ENCODE measurements around the gene C19orf44.
"Not testable (repeated sequence)": the region's sequence is repeated elsewhere in the genome, so short reads cannot be mapped to it uniquely, and the experiment has no call there.

Gene C19orf44

GRCh38 chr19:16541526-16542044, 45.4 kb downstream of the C19orf44 start:
- peak; percentile 65 for DNase-seq

DNA sequence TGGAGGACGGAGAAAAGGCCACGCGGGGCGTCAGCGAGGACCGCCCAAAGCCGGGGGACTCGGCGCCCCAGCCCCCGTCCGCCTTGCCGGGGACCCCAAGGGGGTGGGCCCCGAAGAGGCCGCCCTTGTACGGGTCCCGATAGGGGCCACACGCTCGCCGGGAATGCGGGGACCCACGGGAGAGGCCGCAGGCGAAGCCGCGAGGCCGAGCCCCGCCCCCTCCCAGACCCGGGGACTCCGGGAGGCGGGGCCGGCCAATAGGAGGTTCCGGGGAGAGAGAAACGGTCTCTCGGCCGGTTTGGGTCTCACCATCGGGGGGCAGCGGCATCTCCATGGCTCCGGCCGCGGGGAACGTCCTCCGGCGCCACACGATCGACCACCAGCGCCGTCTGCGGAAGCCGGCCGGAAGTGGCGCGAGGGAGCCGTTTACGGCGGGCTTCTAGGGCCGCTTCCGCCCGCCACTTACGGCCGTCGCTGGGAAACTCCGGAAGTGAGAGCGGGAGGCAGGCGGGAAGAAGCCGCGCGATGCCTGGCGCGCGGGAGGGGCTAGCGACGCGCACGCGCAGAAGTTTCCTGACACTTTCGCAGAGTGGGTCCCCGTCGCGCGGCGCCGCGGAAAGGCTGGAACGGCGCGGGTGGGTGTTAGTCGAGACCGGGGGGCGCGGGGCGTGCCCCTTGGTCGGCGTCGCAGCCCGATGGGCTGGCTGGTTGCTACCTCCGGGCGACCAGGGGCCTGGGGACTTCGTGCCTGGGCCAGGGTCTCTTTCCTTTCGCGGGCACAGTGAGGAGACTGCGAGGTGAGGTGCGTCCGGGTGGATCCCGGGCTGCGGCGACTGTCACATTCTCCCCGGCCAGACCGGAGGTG, 46.1 kb downstream of the C19orf44 start, which contains the start of gene CHERP:
Gene CHERP, minus strand, starts transcription at position 393 of the 865 bp plus-strand sequence. Its CDS starts 59 bp downstream, at position 334.
- DNase-seq = peak; percentile 99

DNA sequence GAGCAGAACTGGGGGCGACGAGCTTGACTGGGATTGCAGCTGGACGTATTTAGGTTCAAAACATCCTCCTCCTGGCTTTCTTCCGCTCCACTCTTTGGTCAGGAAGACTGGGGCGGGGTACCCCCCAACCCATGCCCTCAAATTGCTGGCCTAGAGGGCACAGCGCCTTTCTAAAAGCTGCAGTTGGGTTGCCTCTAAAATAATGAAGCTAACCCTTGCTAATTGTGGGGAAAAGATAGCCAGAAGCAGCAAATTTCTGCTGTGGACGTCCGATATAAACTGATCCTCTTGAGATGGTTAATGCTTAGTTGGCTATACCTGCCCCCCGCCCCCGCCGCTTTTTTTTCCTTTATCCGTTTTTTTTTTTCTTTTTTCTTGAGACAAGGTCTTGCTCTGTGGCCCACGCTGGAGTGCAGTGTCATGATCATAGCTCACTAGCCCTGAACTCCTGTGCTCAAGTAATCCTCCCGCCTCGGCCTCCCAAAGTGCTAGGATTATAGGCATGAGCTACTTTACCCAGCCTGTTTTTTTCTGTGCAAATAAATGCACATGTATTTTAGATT, 46.8 kb downstream of the C19orf44 start:
- peak; percentile 72 for DNase-seq

DNA sequence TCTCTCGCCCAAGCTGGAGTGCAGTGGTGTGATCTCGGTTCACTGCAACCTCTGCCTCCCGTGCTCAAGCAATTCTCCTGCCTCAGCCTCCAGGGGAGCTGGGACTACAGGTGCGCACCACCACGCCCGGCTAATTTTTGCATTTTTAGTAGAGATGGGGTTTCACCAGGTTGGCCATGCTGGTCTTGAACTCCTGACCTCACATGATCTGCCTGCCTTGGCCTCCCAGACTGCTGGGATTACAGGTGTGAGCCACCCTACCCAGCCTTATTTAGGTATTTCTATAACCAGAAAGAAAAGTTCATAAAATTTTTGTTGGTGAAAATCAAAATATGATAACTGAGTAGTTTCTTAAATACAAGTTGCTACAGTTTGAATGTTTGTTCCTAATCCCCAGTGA, 47.5 kb downstream of the C19orf44 start:
- not testable (repeated sequence) for DNase-seq

GRCh38 chr19:16544473-16545231, 48.5 kb downstream of the C19orf44 start:
- no peak for DNase-seq

- DNase-seq = no peak
These were observed 52.8 kb downstream of the C19orf44 start for GRCh38 chr19:16548956-16549355.

GRCh38 chr19:16551902-16552301, 55.7 kb downstream of the C19orf44 start:
- DNase-seq = not testable (repeated sequence)

DNA sequence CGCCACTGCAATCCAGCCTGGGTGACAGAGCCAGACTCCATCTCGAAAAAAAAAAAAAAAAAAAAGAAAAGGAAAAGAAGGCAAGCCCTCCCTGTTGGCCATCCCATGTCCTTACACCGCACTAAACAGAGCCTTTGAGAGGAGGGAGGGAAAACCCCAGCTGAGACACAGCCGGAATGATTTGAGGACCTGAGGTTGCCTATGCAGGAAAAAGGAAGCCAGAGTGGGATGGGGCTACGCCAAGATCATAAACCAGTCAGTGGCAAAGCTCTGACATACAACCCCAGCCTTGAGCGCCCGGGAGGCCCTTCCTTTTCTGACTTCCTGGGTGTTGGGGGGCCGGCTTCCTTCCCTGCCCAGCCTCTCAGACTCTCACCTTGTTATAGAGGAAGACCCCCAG, 58.6 kb downstream of the C19orf44 start:
- DNase-seq = no peak

GRCh38 chr19:16559780-16560276, 63.6 kb downstream of the C19orf44 start:
- no peak for DNase-seq

- no peak for DNase-seq
These were observed 65.2 kb downstream of the C19orf44 start for GRCh38 chr19:16561382-16561781.

DNA sequence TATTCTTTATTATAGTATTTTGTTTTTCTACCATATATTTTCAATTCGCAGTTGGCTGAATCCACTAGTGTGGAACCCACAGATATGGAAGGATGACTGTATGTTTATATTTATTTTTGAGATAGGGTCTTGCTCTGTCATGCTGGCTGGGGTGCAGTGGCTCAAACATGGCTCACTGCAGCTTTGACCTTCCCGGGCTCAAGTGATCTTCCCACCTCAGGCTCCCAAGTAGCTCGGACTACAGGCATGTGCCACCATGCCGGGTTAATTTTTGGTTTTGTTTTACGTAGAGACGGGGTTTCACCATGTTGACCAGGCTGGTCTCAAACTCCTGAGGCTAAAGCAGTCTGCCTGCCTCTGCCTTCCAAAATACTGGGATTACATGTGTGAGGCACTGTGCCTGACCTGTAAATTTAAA, 66.4 kb downstream of the C19orf44 start:
- no peak for DNase-seq

- DNase-seq = no peak
These were observed 68.6 kb downstream of the C19orf44 start for GRCh38 chr19:16564842-16565241.

- DNase-seq = no peak
These were observed 70.0 kb downstream of the C19orf44 start for GRCh38 chr19:16566161-16566560.

DNA sequence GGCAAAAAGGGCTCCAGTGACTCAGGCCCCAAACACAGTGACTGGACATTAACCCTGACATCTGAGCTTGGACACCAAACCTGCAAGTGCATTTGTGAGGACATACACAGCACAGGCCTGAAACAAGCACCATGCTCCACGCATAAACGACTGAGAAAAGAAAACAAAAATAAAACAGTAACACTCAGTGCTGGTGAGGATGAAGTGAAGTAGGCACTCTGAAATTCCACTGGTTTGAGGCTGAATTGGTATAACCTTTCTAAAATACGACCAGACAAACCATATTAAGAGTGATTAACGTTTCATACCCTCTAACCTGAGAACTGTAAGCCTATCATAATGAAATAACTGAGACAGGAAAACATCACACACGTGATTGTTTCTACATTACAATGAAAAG, 70.5 kb downstream of the C19orf44 start:
- no peak for DNase-seq

DNA sequence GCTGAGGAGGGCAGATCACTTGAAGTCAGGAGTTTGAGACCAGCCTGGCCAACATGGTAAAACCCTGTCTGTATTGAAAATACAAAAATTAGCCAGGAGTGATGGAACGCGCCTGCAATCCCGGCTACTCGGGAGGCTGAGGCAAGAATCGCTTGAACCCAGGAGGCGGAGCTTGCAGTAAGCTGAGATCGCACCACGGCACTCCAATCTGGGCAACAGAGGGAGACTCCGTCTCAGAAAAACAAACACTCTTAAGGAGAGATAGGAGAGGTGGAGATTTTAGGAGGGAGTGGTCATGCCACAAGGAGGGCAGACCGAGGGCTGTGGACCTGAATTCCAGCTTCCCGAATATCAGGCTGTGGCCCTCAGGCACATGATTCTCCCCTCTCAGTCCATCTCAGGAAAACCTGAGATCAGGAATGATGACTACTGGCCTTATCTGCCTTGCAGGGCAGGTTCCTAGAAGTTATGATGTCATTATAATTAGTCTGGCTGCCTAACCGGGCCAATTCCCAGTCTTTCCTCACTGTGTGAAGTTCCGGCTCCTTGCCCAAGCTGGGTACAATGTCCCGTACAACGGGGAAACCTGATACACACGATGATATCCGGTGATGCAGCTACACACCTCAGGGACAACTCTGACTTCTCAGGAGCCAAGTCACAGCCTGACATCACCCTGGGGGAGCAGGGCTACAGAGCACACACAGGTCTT, 73.6 kb downstream of the C19orf44 start:
- no peak for DNase-seq

All from OCI-M1 (cell line).